GM12892 (cell line): Measurements from ENCODE around the gene C1QTNF7.

Source experiments
- POLR2A ChIP-seq: IDR thresholded peaks from 2 replicates; pipeline ENCODE4 v1.6.1; 2011; ENCODE audit warnings: low read depth, low read length, control low read depth
- POLR2AphosphoS5 ChIP-seq: IDR thresholded peaks from 2 replicates; pipeline ENCODE4 v1.6.1; 2011; ENCODE audit warnings: low read depth, low read length, control low read depth

- no peak for TF ChIP-seq POLR2AphosphoS5
- TF ChIP-seq POLR2A, result no peak
These were observed 6.3 kb downstream of the C1QTNF7 start for GRCh38 chr4:15434091-15434490.
